IMR-90 (cell line): ENCODE measurements around the gene MAPRE2. TPM values are rescaled to one million over a fixed set of nuclear protein-coding genes. Genes with fewer than 3 reads are reported as not detected.

Experiments
- ATAC-seq: fragments of 200-7000 bp; cut with Tn5 transposase; 2 replicates; pipeline ENCODE4 v1.9.1; 2020; ENCODE audit warnings: low read depth, mild to moderate bottlenecking, moderate library complexity
- BruUV-seq: library from RNA; stranded (reverse); fragments of 400-500 nt; replicated peaks from 2 replicates; lab custom pipeline; 2021; lab: Mats Ljungman, UMichigan
- CTCF ChIA-PET: fragments of 300-600 bp; formaldehyde crosslinking; extraction: SDS; loops from one replicate; lab custom pipeline; 2021; ENCODE audit warnings: antibody characterized with exemption; lab: Yijun Ruan, JAX
- POLR2A ChIA-PET: fragments of 300-600 bp; sonication (Branson Sonifier 250); formaldehyde crosslinking; loops from one replicate; lab custom pipeline; 2022; ENCODE audit warnings: antibody characterized with exemption; ENCODE audit not compliant: unreplicated experiment; lab: Charles Lee
- DNase-seq: peaks from one replicate; pipeline ENCODE4 v3.0.0; 2013
- H2AFZ ChIP-seq: replicated peaks from 2 replicates; pipeline ENCODE3; 2013; ENCODE audit warnings: low read length, mild to moderate bottlenecking; ENCODE audit not compliant: poor library complexity
- H2AK5ac ChIP-seq: 2 replicates; pipeline ENCODE4 v1.6.1; 2013; ENCODE audit warnings: low read depth, low read length, inconsistent platforms
- H2AK9ac ChIP-seq: replicated peaks from 2 replicates; pipeline ENCODE3; 2013; ENCODE audit warnings: mild to moderate bottlenecking, low read depth, low read length, moderate library complexity; ENCODE audit not compliant: poor library complexity
- H2BK120ac ChIP-seq: 2 replicates; pipeline ENCODE4 v1.6.1; 2013; ENCODE audit warnings: low read depth, low read length, inconsistent platforms
- H2BK15ac ChIP-seq: 3 replicates; pipeline ENCODE4 v1.6.1; 2013; ENCODE audit warnings: low read depth, low read length, inconsistent platforms
- H2BK20ac ChIP-seq: 2 replicates; pipeline ENCODE4 v1.6.1; 2013; ENCODE audit warnings: low read depth, mild to moderate bottlenecking, inconsistent platforms, low read length, moderate library complexity
- H2BK5ac ChIP-seq: 2 replicates; pipeline ENCODE4 v1.6.1; 2013; ENCODE audit warnings: mild to moderate bottlenecking, low read depth, low read length, inconsistent platforms; ENCODE audit not compliant: poor library complexity, severe bottlenecking
- H3K14ac ChIP-seq: replicated peaks from 2 replicates; pipeline ENCODE4 v1.6.1; 2013; ENCODE audit warnings: low read depth, low read length, inconsistent platforms
- H3K18ac ChIP-seq: 2 replicates; pipeline ENCODE4 v1.6.1; 2013; ENCODE audit warnings: low read depth, low read length, control low read depth
- H3K23ac ChIP-seq: 2 replicates; pipeline ENCODE4 v1.6.1; 2013; ENCODE audit warnings: low read depth, low read length, inconsistent platforms
- H3K27ac ChIP-seq: 2 replicates; pipeline ENCODE4 v1.5.1; 2013; ENCODE audit warnings: mild to moderate bottlenecking, control low read depth, low read length; ENCODE audit not compliant: insufficient read depth
- H3K27me3 ChIP-seq: 2 replicates; pipeline ENCODE4 v1.6.1; 2013; ENCODE audit warnings: low read length; ENCODE audit not compliant: control insufficient read depth, insufficient read depth
- H3K36me3 ChIP-seq: 2 replicates; pipeline ENCODE4 v1.6.1; 2013; ENCODE audit warnings: low read length, mixed read lengths; ENCODE audit not compliant: control insufficient read depth, insufficient read depth
- H3K4ac ChIP-seq: 2 replicates; pipeline ENCODE4 v1.6.1; 2013; ENCODE audit warnings: low read depth, low read length, inconsistent platforms
- H3K4me1 ChIP-seq: 2 replicates; pipeline ENCODE4 v1.6.1; 2013; ENCODE audit warnings: low read length, mixed read lengths; ENCODE audit not compliant: control insufficient read depth, insufficient read depth
- H3K4me2 ChIP-seq: 2 replicates; pipeline ENCODE4 v1.6.1; 2013; ENCODE audit warnings: low read depth, mild to moderate bottlenecking, control low read depth, low read length, moderate library complexity
- H3K4me3 ChIP-seq: 2 replicates; pipeline ENCODE4 v1.5.1; 2013; ENCODE audit warnings: low read depth, mild to moderate bottlenecking, control low read depth, low read length, moderate library complexity; ENCODE audit not compliant: insufficient read depth
- H3K56ac ChIP-seq: 2 replicates; pipeline ENCODE4 v1.6.1; 2013; ENCODE audit warnings: low read length, inconsistent platforms; ENCODE audit not compliant: insufficient read depth; ENCODE audit errors: extremely low read depth
- H3K79me1 ChIP-seq, 2 experiments: 2 replicates each; pipeline ENCODE4 v1.6.1; 2013; ENCODE audit warnings: low read length in 2 of 2, inconsistent platforms in 1 of 2, low read depth in 1 of 2
- H3K9ac ChIP-seq: 2 replicates; pipeline ENCODE4 v1.6.1; 2013; ENCODE audit warnings: low read depth, low read length, control low read depth
- H3K9me1 ChIP-seq: 2 replicates; pipeline ENCODE4 v1.6.1; 2013; ENCODE audit warnings: low read length, inconsistent platforms; ENCODE audit not compliant: insufficient read depth
- H3K9me3 ChIP-seq: 2 replicates; pipeline ENCODE4 v1.6.1; 2013; ENCODE audit warnings: low read length; ENCODE audit not compliant: control insufficient read depth, insufficient read depth
- H4K20me1 ChIP-seq: 2 replicates; pipeline ENCODE4 v1.6.1; 2013; ENCODE audit warnings: low read length, inconsistent platforms; ENCODE audit not compliant: insufficient read depth
- H4K5ac ChIP-seq: 2 replicates; pipeline ENCODE4 v1.6.1; 2013; ENCODE audit warnings: mild to moderate bottlenecking, low read depth, low read length, control low read depth
- H4K8ac ChIP-seq, 2 experiments: 2 replicates each; pipeline ENCODE4 v1.6.1; 2013; ENCODE audit warnings: low read depth in 2 of 2, low read length in 2 of 2, control low read depth in 1 of 2, inconsistent platforms in 1 of 2
- H4K91ac ChIP-seq: 2 replicates; pipeline ENCODE4 v1.6.1; 2013; ENCODE audit warnings: low read depth, low read length, inconsistent platforms; ENCODE audit not compliant: insufficient read depth
- BHLHE40 ChIP-seq: fragments of 150-350 bp; IDR thresholded peaks from 2 replicates; pipeline ENCODE4 v1.6.1; 2016; ENCODE audit warnings: mild to moderate bottlenecking, low read depth, low read length
- CEBPB ChIP-seq: IDR thresholded peaks from 2 replicates; pipeline ENCODE4 v1.6.1; 2012; ENCODE audit warnings: low read depth, low read length, improper control_type of control experiment
- CHD1 ChIP-seq: IDR thresholded peaks from 2 replicates; pipeline ENCODE4 v1.6.1; 2012; ENCODE audit warnings: low read depth, low read length, improper control_type of control experiment
- CTCF ChIP-seq: conservative IDR thresholded peaks from 2 replicates; pipeline ENCODE4 v1.5.1; 2012; ENCODE audit warnings: mild to moderate bottlenecking, low read depth, low read length, improper control_type of control experiment
- ELK1 ChIP-seq: fragments of 150-350 bp; IDR thresholded peaks from 2 replicates; pipeline ENCODE4 v1.6.1; 2016; ENCODE audit warnings: low read depth, mild to moderate bottlenecking, low read length, moderate library complexity, borderline replicate concordance
- FOS ChIP-seq: fragments of 150-350 bp; IDR thresholded peaks from 2 replicates; pipeline ENCODE4 v1.6.1; 2016; ENCODE audit warnings: low read depth, low read length
- MAFK ChIP-seq: IDR thresholded peaks from 2 replicates; pipeline ENCODE4 v1.6.1; 2012; ENCODE audit warnings: low read depth, low read length, improper control_type of control experiment
- MAZ ChIP-seq: IDR thresholded peaks from 2 replicates; pipeline ENCODE4 v1.6.1; 2012; ENCODE audit warnings: low read depth, mild to moderate bottlenecking, low read length, improper control_type of control experiment, moderate library complexity, borderline replicate concordance
- MXI1 ChIP-seq: IDR thresholded peaks from 2 replicates; pipeline ENCODE4 v1.6.1; 2012; ENCODE audit warnings: low read depth, mild to moderate bottlenecking, low read length, moderate library complexity, borderline replicate concordance
- NFE2L2 ChIP-seq: fragments of 150-350 bp; IDR thresholded peaks from 2 replicates; pipeline ENCODE4 v1.6.1; 2016; ENCODE audit warnings: low read depth, mild to moderate bottlenecking, low read length
- POLR2A ChIP-seq: IDR thresholded peaks from 2 replicates; pipeline ENCODE4 v1.6.1; 2012; ENCODE audit warnings: mild to moderate bottlenecking, low read depth, low read length
- RAD21 ChIP-seq: IDR thresholded peaks from 2 replicates; pipeline ENCODE4 v1.6.1; 2012; ENCODE audit warnings: low read length, improper control_type of control experiment
- RCOR1 ChIP-seq: IDR thresholded peaks from 2 replicates; pipeline ENCODE4 v1.6.1; 2012; ENCODE audit warnings: mild to moderate bottlenecking, low read length, improper control_type of control experiment; ENCODE audit not compliant: insufficient replicate concordance
- RFX5 ChIP-seq: IDR thresholded peaks from 2 replicates; pipeline ENCODE4 v1.8.0; 2012; ENCODE audit warnings: low read depth, mild to moderate bottlenecking, low read length, moderate library complexity
- USF2 ChIP-seq: fragments of 150-350 bp; IDR thresholded peaks from 2 replicates; pipeline ENCODE4 v1.6.1; 2017; ENCODE audit warnings: mild to moderate bottlenecking, antibody characterized with exemption, low read length, low read depth
- WGBS, 2 experiments: methylation state at CpG; one replicate each; pipeline versions ENCODE4 v1.1.5 to v1.1.7; 2013; ENCODE audit warnings: missing lambda C conversion rate in 2 of 2; ENCODE audit not compliant: insufficient read length in 1 of 2; ENCODE audit errors: extremely low coverage in 2 of 2; 5-methylcytosine and 5-hydroxymethylcytosine counted together
- dilution Hi-C: fragments of 300-500 bp; cut with HindIII; formaldehyde crosslinking; loops from one replicate; pipeline ENCODE4 v1.14.3; 2018; ENCODE audit warnings: low sequenced_read_pairs; ENCODE audit not compliant: unreplicated experiment
- in situ Hi-C: fragments of 300-500 bp; cut with MboI; formaldehyde crosslinking; loops from 3 replicates; pipeline ENCODE4 v1.14.3; 2019; ENCODE audit warnings: low sequenced_read_pairs, inconsistent platforms, mixed read lengths
- intact Hi-C: fragments of 100-400 bp; cut with micrococcal nuclease; formaldehyde crosslinking; loops from 2 replicates; pipeline ENCODE4 v1.10.0; 2022
- polyA plus RNA-seq, 3 experiments: library from polyadenylated mRNA; depleted of rRNA; stranded (reverse); fragments of >200 nt; gene quantifications; 2 replicates each; pipeline ENCODE4 v1.2.3, GENCODE V29; 2012; ENCODE audit warnings: low replicate concordance in 1 of 3
- total RNA-seq: library from RNA; depleted of rRNA; stranded (reverse); fragments of >200 nt; gene quantifications from 2 replicates; pipeline ENCODE4 v1.2.3, GENCODE V29; 2012

MAPRE2 gene
- total and polyA plus RNA-seq, 2 of the 4 experiments (the other 2 are of a cell fraction): 19.6 to 23.8 TPM

GRCh38 chr18:35106013-35106844 lies 65.0 kb downstream of the MAPRE2 start:
- Histone ChIP-seq H3K4me1 (no peaks in the 10 kb centered on the region), H2BK120ac (no peak overlapping the region), H2AFZ (no peak overlapping the region), H3K4me2 (no peak overlapping the region), H4K5ac (no peak overlapping the region), H4K91ac (no peak overlapping the region), H3K9ac (no peak overlapping the region), H3K79me1 (no peaks in the 10 kb centered on the region; a peak in 1 of 4 replicates), H2AK9ac (no peak overlapping the region), H3K36me3 (no peaks in the 10 kb centered on the region), H3K56ac (no peak overlapping the region), H2BK5ac (no peak overlapping the region), H4K20me1 (no peaks in the 10 kb centered on the region), H3K14ac (no peak overlapping the region), H2AK5ac (no peak overlapping the region), H3K27ac (no peak overlapping the region), H2BK20ac (no peak overlapping the region), H4K8ac (no peak overlapping the region), H3K23ac (no peak overlapping the region), H3K4ac (no peak overlapping the region), H2BK15ac (no peak overlapping the region), H3K9me3 (no peaks in the 10 kb centered on the region), H3K4me3 (no peak overlapping the region), H3K18ac (no peak overlapping the region), H3K9me1 (no peaks in the 10 kb centered on the region), H3K27me3 (no peaks in the 10 kb centered on the region)
- ChIA-PET POLR2A (interaction anchor here (0.5 kb wide), 1 partner anchor 22 kb away, joined by 3 read pairs; no protein-coding TSS in a partner anchor), CTCF (interaction anchor here (0.6 to 0.8 kb wide), 2 partner anchors 17 to 36 kb away, joined by 3 to 8 read pairs; no protein-coding TSS in a partner anchor)
- intact Hi-C loops (no loop called here), in situ Hi-C loops (no loop called here), dilution Hi-C loops (no loop called here)
- TF ChIP-seq RCOR1 (no peak), BHLHE40 (no peak), CTCF (no peak), MXI1 (no peak), CEBPB (no peak), USF2 (no peak), CHD1 (no peak), ELK1 (no peak), RAD21 (no peak), NFE2L2 (no peak), MAFK (no peak), FOS (no peak), POLR2A (no peak), MAZ (no peak), RFX5 (no peak)
- ATAC-seq: no peak
- BruUV-seq: no TSS peak
- DNase-seq: no peak
- WGBS, 2 experiments: no CpG with 5 or more reads among the region's 4 CpGs
